GM19397 (cell line): ENCODE measurements around the gene GUCY1A2.
"Not testable (repeated sequence)": the region's sequence is repeated elsewhere in the genome, so short reads cannot be mapped to it uniquely, and the experiment has no call there.

ENCODE experiments used
- ATAC-seq: cut with Tn5 transposase; IDR thresholded peaks from one replicate; pipeline ENCODE4 v1.9.1; 2021; ENCODE audit warnings: mild to moderate bottlenecking, moderate library complexity; ENCODE audit not compliant: unreplicated experiment

Gene GUCY1A2

DNA sequence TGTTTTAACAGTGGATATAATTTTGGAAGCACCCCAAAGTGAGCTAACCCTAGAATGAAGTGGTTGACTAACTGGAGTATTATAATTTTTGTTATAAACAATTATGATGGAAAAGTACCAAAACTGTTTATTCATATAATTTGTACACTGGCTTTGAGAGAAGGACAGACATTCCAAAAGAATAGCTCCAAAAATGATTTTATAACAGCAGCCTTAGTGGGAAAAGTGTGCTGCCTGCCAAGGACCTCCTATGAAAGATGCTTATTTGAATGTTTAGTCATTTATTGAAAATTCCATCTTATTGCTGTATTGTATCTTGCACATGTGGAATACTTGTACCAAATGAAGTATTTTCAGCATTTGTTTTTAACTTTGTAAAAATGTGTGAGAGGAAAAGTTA is 169.8 kb downstream of the GUCY1A2 start:
- no peak for ATAC-seq

DNA sequence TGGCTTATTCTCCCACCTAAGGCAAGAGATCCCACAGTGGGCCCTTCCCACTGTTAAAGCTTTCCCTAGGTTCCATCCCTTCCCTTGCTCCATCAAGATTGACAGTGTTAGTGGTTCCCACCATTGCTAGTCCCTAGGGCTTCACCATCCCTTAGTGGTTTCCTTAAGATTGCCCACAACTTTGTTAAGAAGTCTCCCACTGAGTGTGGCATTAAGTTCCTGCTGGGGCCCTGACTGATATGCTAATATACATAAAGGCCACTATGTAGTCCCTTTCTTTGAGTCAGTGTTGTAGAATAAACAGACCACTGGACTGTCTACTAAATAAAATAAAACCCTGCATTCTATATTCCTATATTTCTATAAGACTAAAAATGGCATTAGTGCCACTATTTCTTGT is 176.1 kb downstream of the GUCY1A2 start:
- no peak for ATAC-seq

DNA sequence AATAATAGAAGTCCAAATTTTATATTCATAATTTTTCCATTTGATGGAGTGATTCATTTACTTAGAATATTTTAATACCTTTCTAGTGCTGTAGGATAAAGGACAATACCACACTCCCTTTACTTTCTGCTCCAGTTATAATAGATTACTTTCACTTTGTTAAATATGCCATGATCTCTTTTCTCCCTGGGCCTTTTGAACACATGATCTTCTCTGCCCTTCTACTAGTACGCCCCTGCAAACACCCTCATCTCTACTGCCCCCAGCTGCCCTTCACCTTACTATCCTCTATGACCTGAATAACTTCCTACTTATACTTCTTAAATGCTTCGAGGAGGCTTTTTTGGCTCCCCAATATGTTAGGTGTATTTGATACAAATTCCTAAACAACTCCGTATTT is 177.3 kb downstream of the GUCY1A2 start:
- no peak for ATAC-seq

DNA sequence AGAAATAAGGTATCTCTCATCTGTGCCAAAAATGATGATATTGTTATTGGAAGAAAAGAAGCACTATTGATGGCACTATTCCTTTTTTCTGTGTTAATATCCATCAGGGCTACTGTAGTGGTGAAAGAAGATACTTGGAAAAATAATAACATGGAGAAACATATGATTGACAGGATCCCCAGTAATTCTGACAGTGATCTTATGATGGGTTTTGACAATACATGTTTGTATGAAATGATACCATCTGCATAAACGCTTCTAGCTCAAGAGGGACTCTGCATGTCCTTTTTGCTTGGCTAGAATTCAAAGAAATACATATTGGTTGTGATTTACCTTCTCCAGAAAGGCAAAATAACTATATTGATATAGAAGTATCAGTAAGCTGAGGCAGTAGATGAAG is 178.1 kb downstream of the GUCY1A2 start:
- no peak for ATAC-seq

DNA sequence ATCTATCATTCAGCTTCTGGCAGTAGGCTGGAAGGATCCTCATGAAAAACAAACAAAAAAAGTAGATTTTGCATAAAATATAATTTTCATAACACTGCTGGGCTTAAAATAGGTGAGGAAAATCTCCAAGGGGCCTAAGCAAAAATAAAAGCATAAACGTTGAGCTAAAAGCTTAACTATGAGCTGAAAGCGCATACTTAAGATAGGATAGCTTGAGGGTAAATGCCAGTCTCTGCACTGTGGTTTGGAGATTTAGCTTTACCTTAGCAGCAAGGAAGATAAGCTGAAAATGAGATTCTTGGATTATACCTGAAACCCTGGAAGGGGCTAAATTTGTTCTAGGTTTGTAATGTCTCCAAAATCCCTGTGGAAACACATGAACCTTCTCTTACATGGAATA is 183.7 kb downstream of the GUCY1A2 start:
- ATAC-seq: no peak

DNA sequence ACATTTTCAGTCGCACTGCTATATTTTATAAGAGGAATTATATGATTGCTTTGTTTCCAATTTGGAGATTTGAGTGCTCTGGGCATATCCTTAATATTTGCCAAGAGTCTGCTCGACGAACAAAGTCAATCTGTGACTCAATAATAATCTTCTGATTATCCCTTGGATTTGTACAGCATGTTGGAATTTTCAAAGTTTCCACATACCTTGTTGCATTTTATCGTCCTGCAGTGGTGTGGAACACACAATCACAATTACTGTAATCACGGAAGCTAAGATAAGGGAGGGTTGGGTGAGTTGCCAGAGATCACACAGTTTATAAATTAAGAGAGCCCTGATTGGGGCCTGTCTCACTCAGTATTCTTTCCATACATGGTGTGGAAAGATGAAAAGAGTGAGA is 189.3 kb downstream of the GUCY1A2 start:
- no peak for ATAC-seq

DNA sequence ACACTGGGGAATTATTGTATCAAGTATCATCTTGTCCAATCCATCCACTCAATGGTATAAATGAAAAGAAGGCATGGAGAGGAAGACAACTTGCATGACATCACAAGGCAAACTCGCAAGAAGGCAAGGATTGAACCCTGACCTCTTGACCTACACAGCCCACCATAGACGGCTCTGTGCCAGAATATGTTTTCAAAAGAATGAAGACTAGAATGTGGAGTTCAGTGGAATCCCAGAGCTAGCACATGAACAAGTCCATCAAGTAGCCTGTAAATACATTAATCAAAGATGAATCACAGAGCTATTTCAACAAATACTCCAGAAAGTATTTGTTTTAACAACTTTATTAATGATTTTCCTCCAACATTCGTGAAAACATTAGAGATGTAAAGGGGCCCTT is 189.7 kb downstream of the GUCY1A2 start:
- ATAC-seq: no peak

DNA sequence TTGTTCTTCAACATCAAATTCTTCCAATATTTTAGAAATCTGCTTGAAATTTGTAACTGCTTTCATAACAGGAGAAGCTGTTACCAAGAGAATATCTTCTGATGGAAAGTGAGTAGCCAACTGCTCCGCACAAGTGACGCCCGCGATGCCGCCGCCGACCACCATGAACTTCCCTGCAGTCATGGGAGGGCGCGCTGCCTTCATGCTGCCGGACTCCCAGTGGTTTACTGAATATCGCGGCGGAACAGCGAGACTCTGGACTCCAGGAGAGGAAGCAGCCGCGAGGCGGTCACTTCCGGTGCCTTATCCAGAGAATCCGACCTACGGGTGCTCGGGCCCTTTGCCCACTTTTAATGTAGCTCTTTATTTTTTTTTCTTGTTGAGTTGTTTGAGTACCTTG is 190.6 kb downstream of the GUCY1A2 start:
- ATAC-seq: no peak

DNA sequence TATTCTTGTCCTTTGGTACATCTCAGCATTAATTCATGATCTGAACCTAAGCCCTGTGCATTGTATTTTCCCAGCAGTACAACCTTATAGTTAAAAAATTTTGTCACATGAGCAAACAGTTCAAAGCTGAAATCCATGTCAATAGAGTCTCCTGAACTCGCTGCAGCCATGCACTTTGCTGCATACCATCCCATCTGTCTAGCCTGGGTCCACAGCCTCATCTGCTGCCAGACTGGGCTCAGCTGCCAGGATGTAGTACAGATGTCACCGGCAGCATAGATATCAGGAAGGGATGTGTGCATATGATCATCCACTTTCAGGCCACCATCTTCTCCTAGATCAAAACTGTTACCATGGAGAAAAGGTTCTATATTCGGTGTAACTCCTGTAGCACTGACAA is 191.7 kb downstream of the GUCY1A2 start:
- not testable (repeated sequence) for ATAC-seq

DNA sequence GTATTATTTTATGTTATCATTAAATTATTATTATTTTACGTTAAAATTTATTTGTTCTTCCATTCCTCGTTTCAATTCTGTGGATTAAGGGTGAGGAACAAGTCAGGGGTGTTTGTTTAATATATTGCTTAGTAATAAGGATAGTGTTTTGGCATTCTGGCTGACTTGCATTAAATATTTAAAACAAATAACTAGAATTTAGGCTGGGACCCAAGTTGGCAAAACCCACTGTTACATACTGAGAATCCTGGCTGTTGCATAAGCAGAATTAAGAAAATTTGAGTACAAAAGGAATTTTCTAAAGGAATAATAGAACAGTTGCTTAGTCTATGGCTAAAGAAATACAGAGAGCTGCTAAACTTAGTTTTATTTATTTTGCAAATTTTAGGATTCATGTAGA is 196.4 kb downstream of the GUCY1A2 start:
- no peak for ATAC-seq

DNA sequence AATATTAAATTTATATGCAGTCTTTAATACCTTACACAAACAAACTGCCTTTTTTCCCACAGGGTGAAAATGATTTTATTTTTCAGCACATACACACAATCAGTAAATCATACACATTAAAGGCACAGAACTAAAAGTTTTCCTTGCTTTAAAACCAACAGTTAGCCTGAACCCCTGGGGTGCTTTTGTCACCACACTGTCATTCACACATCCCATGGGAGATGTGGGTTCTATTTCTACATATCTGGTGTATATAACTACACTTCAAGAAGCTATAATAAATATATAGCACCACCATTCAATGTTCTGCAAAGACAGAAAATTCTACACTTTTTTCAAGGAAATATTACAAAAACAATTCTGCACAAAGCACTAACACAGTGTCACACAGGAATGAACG is 197.0 kb downstream of the GUCY1A2 start:
- ATAC-seq: no peak

DNA sequence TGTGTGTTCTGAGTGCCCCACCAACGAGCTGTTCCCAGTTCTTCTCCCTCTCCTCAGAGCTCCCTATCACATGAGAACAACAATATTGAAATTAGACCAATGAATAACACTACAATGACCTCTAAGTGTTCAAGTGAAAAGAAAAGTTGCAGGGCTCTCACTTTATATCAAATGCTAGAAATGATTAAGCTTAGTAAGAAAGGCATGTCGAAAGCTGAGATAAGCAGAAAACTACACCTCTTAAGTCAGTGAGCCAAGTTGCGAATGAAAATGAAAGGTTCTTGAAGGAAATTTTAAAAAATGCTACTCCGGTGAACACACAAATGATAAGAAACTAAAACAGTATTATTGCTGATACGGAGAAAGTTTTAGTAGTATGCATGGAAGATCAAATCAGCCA is 199.8 kb downstream of the GUCY1A2 start:
- ATAC-seq: no peak

DNA sequence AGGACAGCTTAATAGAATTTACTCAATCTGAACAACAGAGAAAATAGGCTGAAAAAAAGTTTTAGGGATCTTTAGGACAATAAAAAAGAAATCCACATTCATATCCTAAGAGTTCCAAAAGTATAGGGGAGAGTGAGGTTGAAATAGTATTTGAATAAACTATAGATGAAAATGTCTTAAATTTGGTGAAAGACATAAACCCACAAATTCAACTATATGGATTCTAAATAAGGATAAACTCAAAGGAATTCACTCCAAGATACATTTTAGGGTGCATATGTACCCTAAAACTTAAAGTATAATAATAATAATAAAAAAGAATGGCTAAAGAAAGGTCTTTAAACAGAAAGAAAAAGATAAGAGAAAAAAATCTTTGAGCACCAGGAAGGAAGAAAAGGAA is 203.1 kb downstream of the GUCY1A2 start:
- no peak for ATAC-seq

DNA sequence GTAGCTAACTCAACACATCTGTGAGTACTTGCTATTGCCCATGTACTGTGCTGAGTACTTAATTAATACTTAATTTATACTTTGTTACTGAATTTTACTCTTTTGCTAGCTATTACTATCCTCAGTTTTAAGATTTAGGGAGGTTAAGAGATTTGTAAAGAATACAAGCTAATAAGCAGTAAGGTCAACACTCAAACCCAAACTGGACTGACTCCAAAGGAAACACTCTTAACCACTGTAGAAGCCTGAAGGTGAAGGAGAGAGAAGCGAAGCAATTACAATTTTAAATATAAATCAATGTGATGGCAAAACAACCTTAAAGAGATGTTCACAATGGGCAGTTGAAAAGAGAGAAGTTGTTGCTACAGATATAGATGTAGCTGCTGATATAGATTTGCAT is 204.5 kb downstream of the GUCY1A2 start:
- ATAC-seq: no peak

DNA sequence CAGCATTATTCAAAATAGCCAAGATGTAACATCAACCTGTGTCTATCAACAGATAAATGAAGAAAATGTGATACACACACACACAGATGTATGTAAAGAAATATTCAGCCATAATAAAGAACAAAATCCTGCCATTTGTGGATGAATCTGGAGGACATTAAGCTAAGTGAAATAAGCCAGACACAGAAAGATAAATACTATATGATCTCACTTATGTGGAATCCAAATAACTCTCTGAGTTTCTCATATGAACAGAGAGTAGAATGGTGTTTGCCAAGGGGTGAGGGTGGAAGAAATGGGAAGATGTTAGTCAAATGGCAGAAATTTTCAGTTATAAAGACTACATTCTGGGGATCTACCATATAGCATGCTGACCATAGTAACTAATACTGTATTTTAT is 224.2 kb downstream of the GUCY1A2 start:
- ATAC-seq: no peak

DNA sequence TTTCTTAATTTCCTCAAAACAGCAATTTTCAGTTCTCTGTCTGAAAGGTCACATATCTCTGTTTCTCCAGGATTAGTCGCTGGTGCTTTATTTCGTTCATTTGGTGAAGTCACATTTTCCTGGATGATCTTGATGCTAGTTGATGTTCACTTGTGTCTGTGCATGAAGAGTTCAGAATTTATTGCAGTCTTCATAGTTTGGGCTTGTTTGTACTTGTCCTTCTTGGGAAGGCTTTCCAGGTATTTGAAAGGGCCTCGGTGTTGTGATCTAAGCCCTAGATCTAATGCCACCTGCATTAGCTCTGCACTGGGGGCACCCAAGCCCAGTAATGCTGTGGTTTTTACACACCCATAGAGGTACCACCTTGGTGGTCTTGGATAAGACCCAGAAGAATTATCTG is 228.9 kb downstream of the GUCY1A2 start:
- no peak for ATAC-seq

DNA sequence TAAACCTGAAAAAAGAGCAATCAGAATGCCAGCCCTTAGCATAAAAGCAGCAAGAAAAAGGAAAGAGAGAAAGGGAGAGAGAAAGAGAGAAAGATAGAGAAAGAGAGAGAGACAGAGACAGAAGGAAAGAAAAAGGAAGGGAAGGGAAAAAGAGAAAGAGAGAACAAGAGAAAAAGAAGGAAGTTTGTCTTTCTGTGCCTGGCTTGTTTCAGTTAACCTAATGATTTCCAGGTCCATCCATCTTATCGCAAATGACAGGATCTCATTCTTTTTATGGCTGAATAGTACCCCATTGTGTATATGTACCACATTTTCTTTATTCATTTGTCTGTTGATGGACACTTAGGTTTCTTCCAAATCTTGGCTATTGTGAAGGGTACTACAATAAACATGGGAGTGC is 230.8 kb downstream of the GUCY1A2 start:
- no peak for ATAC-seq

DNA sequence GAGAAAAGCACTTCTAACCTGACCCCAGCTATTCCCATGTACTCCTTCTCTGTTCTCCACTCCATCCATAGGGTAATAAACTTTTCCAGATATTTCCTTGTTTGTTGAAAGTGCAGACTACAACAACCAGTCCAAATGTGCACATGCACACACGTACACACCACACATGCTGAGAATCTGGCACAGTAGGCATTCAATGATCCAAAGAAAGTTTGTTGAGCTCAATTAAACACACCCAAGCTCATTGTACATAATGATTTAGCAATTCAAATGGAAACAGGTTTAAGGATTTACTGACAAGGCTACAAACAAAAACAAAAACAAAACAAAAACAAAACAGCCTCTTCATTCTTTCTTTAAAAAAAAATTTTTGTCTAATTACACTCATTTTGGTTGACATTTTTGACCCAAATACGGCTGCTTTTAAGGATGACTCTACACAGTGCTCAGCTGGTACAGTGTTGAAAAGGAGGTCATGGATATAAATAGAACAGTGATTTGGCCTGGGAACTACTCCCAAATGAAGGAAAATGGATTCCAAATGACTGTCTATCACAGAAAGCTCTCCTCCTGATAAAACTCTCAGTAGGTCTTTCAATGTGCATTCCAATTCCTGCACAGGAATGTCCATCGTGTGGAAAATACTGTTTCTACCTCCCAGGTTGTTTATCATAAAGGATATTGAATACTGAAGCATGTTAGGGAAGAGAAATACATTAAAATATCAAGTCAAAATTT is 232.2 kb downstream of the GUCY1A2 start:
- no peak for ATAC-seq

DNA sequence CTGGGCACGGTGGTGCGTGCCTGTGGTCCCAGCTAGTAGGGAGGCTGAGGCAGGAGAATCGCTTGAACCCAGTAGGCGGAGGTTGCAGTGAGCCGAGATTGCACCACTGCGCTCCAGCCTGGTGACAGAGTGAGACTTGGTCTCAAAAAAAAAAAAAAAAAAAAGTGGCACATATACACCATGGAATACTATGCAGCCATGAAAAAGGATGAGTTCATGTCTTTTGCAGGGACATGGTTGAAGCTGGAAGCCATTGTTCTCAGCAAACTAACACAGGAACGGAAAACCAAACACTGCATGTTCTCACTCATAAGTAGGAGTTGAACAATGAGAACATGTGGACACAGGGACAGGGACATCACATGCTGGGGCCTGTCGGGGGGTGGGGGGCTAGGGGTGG is 241.0 kb downstream of the GUCY1A2 start:
- not testable (repeated sequence) for ATAC-seq

DNA sequence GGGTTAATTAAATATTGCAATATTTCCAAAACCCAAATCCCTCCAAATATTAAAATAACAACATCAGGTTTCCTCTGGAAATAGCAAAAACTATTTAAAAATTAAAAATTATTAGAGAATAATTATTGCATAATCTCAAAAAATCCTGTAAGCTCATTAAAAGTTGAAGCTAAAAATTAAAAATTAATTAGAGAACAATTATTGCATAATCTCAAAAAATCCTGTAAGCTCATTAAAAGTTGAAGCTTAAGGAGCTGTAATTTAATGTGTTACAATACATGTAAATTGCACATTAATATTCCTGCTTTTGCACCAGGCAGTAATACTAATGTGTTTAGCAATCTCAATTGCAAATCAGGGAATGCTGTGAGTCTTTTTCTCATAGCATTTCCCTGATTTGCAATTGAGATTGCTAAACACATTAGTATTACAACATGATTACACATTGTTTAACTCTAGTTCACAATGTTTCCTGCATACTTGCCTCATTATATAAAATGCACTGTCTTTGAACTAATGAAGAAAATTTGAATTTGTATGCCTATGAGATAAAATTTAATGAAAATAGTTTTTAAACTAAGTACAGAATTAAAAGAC is 247.7 kb downstream of the GUCY1A2 start:
- ATAC-seq: no peak

DNA sequence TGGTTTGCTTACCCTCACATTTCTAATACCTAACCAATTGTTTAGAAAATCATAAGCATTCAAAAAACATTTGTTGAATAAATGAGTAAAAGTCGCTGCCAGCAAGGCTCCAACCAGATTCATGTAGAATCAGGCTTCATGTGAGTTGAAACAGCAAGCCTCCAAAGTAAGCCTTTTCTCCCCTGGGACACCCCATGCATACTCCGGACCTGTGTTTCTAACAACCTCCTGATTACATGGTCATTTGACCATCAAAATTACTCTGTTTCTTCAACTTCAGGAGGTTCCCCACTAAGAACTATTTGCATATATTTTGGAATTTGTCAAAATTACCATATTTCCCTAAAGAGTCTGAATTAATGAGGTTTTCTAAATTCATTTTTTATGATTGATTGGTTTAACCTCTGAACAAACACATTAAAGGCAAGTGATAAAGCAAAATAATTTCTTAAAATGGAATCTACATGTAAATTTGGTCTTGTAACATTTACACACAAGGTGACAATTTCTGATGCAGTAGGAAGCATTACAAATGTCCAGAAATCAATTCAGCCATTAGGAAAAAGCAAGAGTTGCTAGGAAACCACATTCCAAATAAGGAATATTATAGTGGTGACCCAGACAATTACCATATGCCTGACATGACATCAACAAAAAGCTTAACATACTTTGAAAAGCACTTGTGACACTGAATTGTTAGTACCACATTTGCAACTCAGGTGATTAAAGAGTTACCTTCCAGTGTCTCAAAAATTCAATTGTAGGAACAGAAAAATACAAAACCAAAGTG is 252.6 kb downstream of the GUCY1A2 start:
- ATAC-seq: no peak

DNA sequence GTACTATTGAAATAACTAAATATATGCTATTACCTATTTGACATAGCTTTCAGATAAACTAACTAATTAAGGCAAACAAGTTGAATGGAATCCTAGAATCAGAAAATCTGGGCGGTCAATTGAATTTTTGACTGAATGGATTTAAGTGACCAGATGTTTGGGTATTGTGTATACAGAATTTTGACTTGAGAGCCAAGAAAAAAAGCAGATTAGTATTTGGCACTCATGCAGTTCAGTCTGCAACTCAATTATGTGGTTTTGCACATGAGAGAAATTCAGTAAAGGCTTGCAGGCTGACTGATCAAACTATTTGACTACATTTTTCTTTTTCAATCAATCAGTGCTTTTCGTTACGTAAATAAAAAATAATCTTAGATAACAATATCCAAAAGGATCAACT is 254.8 kb downstream of the GUCY1A2 start:
- no peak for ATAC-seq
